IMR-90 (cell line): ENCODE data around the gene IL17REL. TPM values are rescaled to one million over a fixed set of nuclear protein-coding genes. Genes with fewer than 3 reads are reported as not detected.

ENCODE experiments used
- ATAC-seq: fragments of 200-7000 bp; cut with Tn5 transposase; 2 replicates; pipeline ENCODE4 v1.9.1; 2020; ENCODE audit warnings: low read depth, mild to moderate bottlenecking, moderate library complexity
- BruUV-seq: library from RNA; stranded (reverse); fragments of 400-500 nt; replicated peaks from 2 replicates; lab custom pipeline; 2021; lab: Mats Ljungman, UMichigan
- CTCF ChIA-PET: fragments of 300-600 bp; formaldehyde crosslinking; extraction: SDS; loops from one replicate; lab custom pipeline; 2021; ENCODE audit warnings: antibody characterized with exemption; lab: Yijun Ruan, JAX
- POLR2A ChIA-PET: fragments of 300-600 bp; sonication (Branson Sonifier 250); formaldehyde crosslinking; loops from one replicate; lab custom pipeline; 2022; ENCODE audit warnings: antibody characterized with exemption; ENCODE audit not compliant: unreplicated experiment; lab: Charles Lee
- DNase-seq: peaks from one replicate; pipeline ENCODE4 v3.0.0; 2013
- H2AFZ ChIP-seq: replicated peaks from 2 replicates; pipeline ENCODE3; 2013; ENCODE audit warnings: low read length, mild to moderate bottlenecking; ENCODE audit not compliant: poor library complexity
- H2AK5ac ChIP-seq: 2 replicates; pipeline ENCODE4 v1.6.1; 2013; ENCODE audit warnings: low read depth, low read length, inconsistent platforms
- H2AK9ac ChIP-seq: replicated peaks from 2 replicates; pipeline ENCODE3; 2013; ENCODE audit warnings: mild to moderate bottlenecking, low read depth, low read length, moderate library complexity; ENCODE audit not compliant: poor library complexity
- H2BK120ac ChIP-seq: 2 replicates; pipeline ENCODE4 v1.6.1; 2013; ENCODE audit warnings: low read depth, low read length, inconsistent platforms
- H2BK15ac ChIP-seq: 3 replicates; pipeline ENCODE4 v1.6.1; 2013; ENCODE audit warnings: low read depth, low read length, inconsistent platforms
- H2BK20ac ChIP-seq: 2 replicates; pipeline ENCODE4 v1.6.1; 2013; ENCODE audit warnings: low read depth, mild to moderate bottlenecking, inconsistent platforms, low read length, moderate library complexity
- H2BK5ac ChIP-seq: 2 replicates; pipeline ENCODE4 v1.6.1; 2013; ENCODE audit warnings: mild to moderate bottlenecking, low read depth, low read length, inconsistent platforms; ENCODE audit not compliant: poor library complexity, severe bottlenecking
- H3K14ac ChIP-seq: replicated peaks from 2 replicates; pipeline ENCODE4 v1.6.1; 2013; ENCODE audit warnings: low read depth, low read length, inconsistent platforms
- H3K18ac ChIP-seq: 2 replicates; pipeline ENCODE4 v1.6.1; 2013; ENCODE audit warnings: low read depth, low read length, control low read depth
- H3K23ac ChIP-seq: 2 replicates; pipeline ENCODE4 v1.6.1; 2013; ENCODE audit warnings: low read depth, low read length, inconsistent platforms
- H3K27ac ChIP-seq: 2 replicates; pipeline ENCODE4 v1.5.1; 2013; ENCODE audit warnings: mild to moderate bottlenecking, control low read depth, low read length; ENCODE audit not compliant: insufficient read depth
- H3K27me3 ChIP-seq: 2 replicates; pipeline ENCODE4 v1.6.1; 2013; ENCODE audit warnings: low read length; ENCODE audit not compliant: control insufficient read depth, insufficient read depth
- H3K36me3 ChIP-seq: 2 replicates; pipeline ENCODE4 v1.6.1; 2013; ENCODE audit warnings: low read length, mixed read lengths; ENCODE audit not compliant: control insufficient read depth, insufficient read depth
- H3K4ac ChIP-seq: 2 replicates; pipeline ENCODE4 v1.6.1; 2013; ENCODE audit warnings: low read depth, low read length, inconsistent platforms
- H3K4me1 ChIP-seq: 2 replicates; pipeline ENCODE4 v1.6.1; 2013; ENCODE audit warnings: low read length, mixed read lengths; ENCODE audit not compliant: control insufficient read depth, insufficient read depth
- H3K4me2 ChIP-seq: 2 replicates; pipeline ENCODE4 v1.6.1; 2013; ENCODE audit warnings: low read depth, mild to moderate bottlenecking, control low read depth, low read length, moderate library complexity
- H3K4me3 ChIP-seq: 2 replicates; pipeline ENCODE4 v1.5.1; 2013; ENCODE audit warnings: low read depth, mild to moderate bottlenecking, control low read depth, low read length, moderate library complexity; ENCODE audit not compliant: insufficient read depth
- H3K56ac ChIP-seq: 2 replicates; pipeline ENCODE4 v1.6.1; 2013; ENCODE audit warnings: low read length, inconsistent platforms; ENCODE audit not compliant: insufficient read depth; ENCODE audit errors: extremely low read depth
- H3K79me1 ChIP-seq, 2 experiments: 2 replicates each; pipeline ENCODE4 v1.6.1; 2013; ENCODE audit warnings: low read length in 2 of 2, inconsistent platforms in 1 of 2, low read depth in 1 of 2
- H3K9ac ChIP-seq: 2 replicates; pipeline ENCODE4 v1.6.1; 2013; ENCODE audit warnings: low read depth, low read length, control low read depth
- H3K9me1 ChIP-seq: 2 replicates; pipeline ENCODE4 v1.6.1; 2013; ENCODE audit warnings: low read length, inconsistent platforms; ENCODE audit not compliant: insufficient read depth
- H3K9me3 ChIP-seq: 2 replicates; pipeline ENCODE4 v1.6.1; 2013; ENCODE audit warnings: low read length; ENCODE audit not compliant: control insufficient read depth, insufficient read depth
- H4K20me1 ChIP-seq: 2 replicates; pipeline ENCODE4 v1.6.1; 2013; ENCODE audit warnings: low read length, inconsistent platforms; ENCODE audit not compliant: insufficient read depth
- H4K5ac ChIP-seq: 2 replicates; pipeline ENCODE4 v1.6.1; 2013; ENCODE audit warnings: mild to moderate bottlenecking, low read depth, low read length, control low read depth
- H4K8ac ChIP-seq, 2 experiments: 2 replicates each; pipeline ENCODE4 v1.6.1; 2013; ENCODE audit warnings: low read depth in 2 of 2, low read length in 2 of 2, control low read depth in 1 of 2, inconsistent platforms in 1 of 2
- H4K91ac ChIP-seq: 2 replicates; pipeline ENCODE4 v1.6.1; 2013; ENCODE audit warnings: low read depth, low read length, inconsistent platforms; ENCODE audit not compliant: insufficient read depth
- BHLHE40 ChIP-seq: fragments of 150-350 bp; IDR thresholded peaks from 2 replicates; pipeline ENCODE4 v1.6.1; 2016; ENCODE audit warnings: mild to moderate bottlenecking, low read depth, low read length
- CEBPB ChIP-seq: IDR thresholded peaks from 2 replicates; pipeline ENCODE4 v1.6.1; 2012; ENCODE audit warnings: low read depth, low read length, improper control_type of control experiment
- CHD1 ChIP-seq: IDR thresholded peaks from 2 replicates; pipeline ENCODE4 v1.6.1; 2012; ENCODE audit warnings: low read depth, low read length, improper control_type of control experiment
- ELK1 ChIP-seq: fragments of 150-350 bp; IDR thresholded peaks from 2 replicates; pipeline ENCODE4 v1.6.1; 2016; ENCODE audit warnings: low read depth, mild to moderate bottlenecking, low read length, moderate library complexity, borderline replicate concordance
- FOS ChIP-seq: fragments of 150-350 bp; IDR thresholded peaks from 2 replicates; pipeline ENCODE4 v1.6.1; 2016; ENCODE audit warnings: low read depth, low read length
- MAFK ChIP-seq: IDR thresholded peaks from 2 replicates; pipeline ENCODE4 v1.6.1; 2012; ENCODE audit warnings: low read depth, low read length, improper control_type of control experiment
- MAZ ChIP-seq: IDR thresholded peaks from 2 replicates; pipeline ENCODE4 v1.6.1; 2012; ENCODE audit warnings: low read depth, mild to moderate bottlenecking, low read length, improper control_type of control experiment, moderate library complexity, borderline replicate concordance
- MXI1 ChIP-seq: IDR thresholded peaks from 2 replicates; pipeline ENCODE4 v1.6.1; 2012; ENCODE audit warnings: low read depth, mild to moderate bottlenecking, low read length, moderate library complexity, borderline replicate concordance
- POLR2A ChIP-seq: IDR thresholded peaks from 2 replicates; pipeline ENCODE4 v1.6.1; 2012; ENCODE audit warnings: mild to moderate bottlenecking, low read depth, low read length
- RAD21 ChIP-seq: IDR thresholded peaks from 2 replicates; pipeline ENCODE4 v1.6.1; 2012; ENCODE audit warnings: low read length, improper control_type of control experiment
- RCOR1 ChIP-seq: IDR thresholded peaks from 2 replicates; pipeline ENCODE4 v1.6.1; 2012; ENCODE audit warnings: mild to moderate bottlenecking, low read length, improper control_type of control experiment; ENCODE audit not compliant: insufficient replicate concordance
- RFX5 ChIP-seq: IDR thresholded peaks from 2 replicates; pipeline ENCODE4 v1.8.0; 2012; ENCODE audit warnings: low read depth, mild to moderate bottlenecking, low read length, moderate library complexity
- WGBS, 2 experiments: methylation state at CpG; one replicate each; pipeline versions ENCODE4 v1.1.5 to v1.1.7; 2013; ENCODE audit warnings: missing lambda C conversion rate in 2 of 2; ENCODE audit not compliant: insufficient read length in 1 of 2; ENCODE audit errors: extremely low coverage in 2 of 2; 5-methylcytosine and 5-hydroxymethylcytosine counted together
- dilution Hi-C: fragments of 300-500 bp; cut with HindIII; formaldehyde crosslinking; loops from one replicate; pipeline ENCODE4 v1.14.3; 2018; ENCODE audit warnings: low sequenced_read_pairs; ENCODE audit not compliant: unreplicated experiment
- in situ Hi-C: fragments of 300-500 bp; cut with MboI; formaldehyde crosslinking; loops from 3 replicates; pipeline ENCODE4 v1.14.3; 2019; ENCODE audit warnings: low sequenced_read_pairs, inconsistent platforms, mixed read lengths
- intact Hi-C: fragments of 100-400 bp; cut with micrococcal nuclease; formaldehyde crosslinking; loops from 2 replicates; pipeline ENCODE4 v1.10.0; 2022
- polyA plus RNA-seq, 3 experiments: library from polyadenylated mRNA; depleted of rRNA; stranded (reverse); fragments of >200 nt; gene quantifications; 2 replicates each; pipeline ENCODE4 v1.2.3, GENCODE V29; 2012; ENCODE audit warnings: low replicate concordance in 1 of 3
- total RNA-seq: library from RNA; depleted of rRNA; stranded (reverse); fragments of >200 nt; gene quantifications from 2 replicates; pipeline ENCODE4 v1.2.3, GENCODE V29; 2012
- TF ChIP-seq, protein P1 (sequence below): fragments of 150-350 bp; IDR thresholded peaks from 2 replicates; pipeline ENCODE4 v1.6.1; 2017; ENCODE audit warnings: mild to moderate bottlenecking, antibody characterized with exemption, low read length, low read depth
- TF ChIP-seq, protein P2 (sequence below): conservative IDR thresholded peaks from 2 replicates; pipeline ENCODE4 v1.5.1; 2012; ENCODE audit warnings: mild to moderate bottlenecking, low read depth, low read length, improper control_type of control experiment

Gene IL17REL
- total and polyA plus RNA-seq, 2 of the 4 experiments (the other 2 are of a cell fraction): not detected

DNA sequence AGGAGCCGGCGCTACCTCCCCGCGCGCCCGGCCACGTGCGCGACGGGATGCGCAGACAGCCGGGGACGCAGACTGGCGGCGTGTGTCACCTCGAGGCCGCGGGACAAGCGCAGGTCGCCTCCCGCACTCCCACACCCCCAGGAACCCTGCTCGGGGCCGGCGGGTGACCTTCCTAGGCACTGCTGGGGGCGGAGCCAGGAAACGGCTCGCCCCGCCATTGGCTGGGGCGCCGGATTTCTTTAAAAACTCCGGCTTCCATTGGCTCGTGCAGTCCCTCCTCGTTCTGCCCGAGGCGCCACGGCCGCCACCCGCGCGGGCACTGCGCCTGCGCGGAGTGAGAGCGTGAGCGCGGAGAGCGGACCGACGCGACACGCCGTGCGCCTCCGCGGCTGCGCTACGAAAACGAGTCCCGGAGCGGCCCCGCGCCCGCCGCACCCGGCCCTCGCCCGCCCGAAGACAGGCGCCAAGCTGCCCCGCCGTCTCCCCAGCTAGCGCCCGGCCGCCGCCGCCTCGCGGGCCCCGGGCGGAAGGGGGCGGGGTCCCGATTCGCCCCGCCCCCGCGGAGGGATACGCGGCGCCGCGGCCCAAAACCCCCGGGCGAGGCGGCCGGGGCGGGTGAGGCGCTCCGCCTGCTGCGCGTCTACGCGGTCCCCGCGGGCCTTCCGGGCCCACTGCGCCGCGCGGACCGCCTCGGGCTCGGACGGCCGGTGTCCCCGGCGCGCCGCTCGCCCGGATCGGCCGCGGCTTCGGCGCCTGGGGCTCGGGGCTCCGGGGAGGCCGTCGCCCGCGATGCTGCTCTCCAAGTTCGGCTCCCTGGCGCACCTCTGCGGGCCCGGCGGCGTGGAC lies 52.2 kb downstream of the IL17REL start, which contains the start of gene PIM3:
Gene PIM3, plus strand, starts transcription at position 614 of the 846 bp plus-strand sequence. Its CDS starts 176 bp downstream, at position 790.
- Histone ChIP-seq H3K9me3 (no peaks in the 10 kb centered on the region), H2AFZ (peak within 1 kb of the TSS; percentile 97), H4K5ac (peak within 1 kb of the TSS; percentile 35), H2BK15ac (peak within 1 kb of the TSS; percentile 47; the same call in 2 of the 3 replicates), H3K4me1 (peaks cover 21% of the 10 kb centered on the region), H2BK120ac (peak within 1 kb of the TSS; percentile 77), H3K4me2 (peak within 1 kb of the TSS; percentile 84), H2BK5ac (peak within 1 kb of the TSS; percentile 93), H4K8ac (peak within 1 kb of the TSS; percentile 83 to 92), H4K91ac (peak within 1 kb of the TSS; percentile 85), H2BK20ac (no peak within 1 kb of the TSS), H3K23ac (peak within 1 kb of the TSS; percentile 89), H3K4ac (peak within 1 kb of the TSS; percentile 69), H3K18ac (no peak within 1 kb of the TSS), H4K20me1 (peaks cover 37% of the 10 kb centered on the region), H3K9me1 (peaks cover 3% of the 10 kb centered on the region; the same call in 1 of the 2 replicates), H3K36me3 (peaks cover 30% of the 10 kb centered on the region), H3K56ac (peak within 1 kb of the TSS; percentile 17; the same call in 1 of the 2 replicates), H3K9ac (peak within 1 kb of the TSS; percentile 68), H2AK5ac (peak within 1 kb of the TSS; percentile 95), H2AK9ac (peak within 1 kb of the TSS; percentile 99), H3K27ac (peak within 1 kb of the TSS; percentile 71), H3K14ac (peak within 1 kb of the TSS; percentile 87), H3K4me3 (peak within 1 kb of the TSS; percentile 58), H3K79me1 (peaks cover 16 to 36% of the 10 kb centered on the region in 2 experiments), H3K27me3 (no peaks in the 10 kb centered on the region)
- TF ChIP-seq RAD21 (no peak), MXI1 (peak; percentile 53; the same call in 1 of the 2 replicates), POLR2A (peak; percentile 90), ELK1 (no peak), BHLHE40 (no peak), CEBPB (no peak), MAFK (no peak), RCOR1 (no peak), CHD1 (peak; percentile 63; the same call in 1 of the 2 replicates), MAZ (peak; percentile 99), RFX5 (no peak), FOS (no peak)
- TF ChIP-seq, protein P1, sequence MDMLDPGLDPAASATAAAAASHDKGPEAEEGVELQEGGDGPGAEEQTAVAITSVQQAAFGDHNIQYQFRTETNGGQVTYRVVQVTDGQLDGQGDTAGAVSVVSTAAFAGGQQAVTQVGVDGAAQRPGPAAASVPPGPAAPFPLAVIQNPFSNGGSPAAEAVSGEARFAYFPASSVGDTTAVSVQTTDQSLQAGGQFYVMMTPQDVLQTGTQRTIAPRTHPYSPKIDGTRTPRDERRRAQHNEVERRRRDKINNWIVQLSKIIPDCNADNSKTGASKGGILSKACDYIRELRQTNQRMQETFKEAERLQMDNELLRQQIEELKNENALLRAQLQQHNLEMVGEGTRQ: no peak
- TF ChIP-seq, protein P2, sequence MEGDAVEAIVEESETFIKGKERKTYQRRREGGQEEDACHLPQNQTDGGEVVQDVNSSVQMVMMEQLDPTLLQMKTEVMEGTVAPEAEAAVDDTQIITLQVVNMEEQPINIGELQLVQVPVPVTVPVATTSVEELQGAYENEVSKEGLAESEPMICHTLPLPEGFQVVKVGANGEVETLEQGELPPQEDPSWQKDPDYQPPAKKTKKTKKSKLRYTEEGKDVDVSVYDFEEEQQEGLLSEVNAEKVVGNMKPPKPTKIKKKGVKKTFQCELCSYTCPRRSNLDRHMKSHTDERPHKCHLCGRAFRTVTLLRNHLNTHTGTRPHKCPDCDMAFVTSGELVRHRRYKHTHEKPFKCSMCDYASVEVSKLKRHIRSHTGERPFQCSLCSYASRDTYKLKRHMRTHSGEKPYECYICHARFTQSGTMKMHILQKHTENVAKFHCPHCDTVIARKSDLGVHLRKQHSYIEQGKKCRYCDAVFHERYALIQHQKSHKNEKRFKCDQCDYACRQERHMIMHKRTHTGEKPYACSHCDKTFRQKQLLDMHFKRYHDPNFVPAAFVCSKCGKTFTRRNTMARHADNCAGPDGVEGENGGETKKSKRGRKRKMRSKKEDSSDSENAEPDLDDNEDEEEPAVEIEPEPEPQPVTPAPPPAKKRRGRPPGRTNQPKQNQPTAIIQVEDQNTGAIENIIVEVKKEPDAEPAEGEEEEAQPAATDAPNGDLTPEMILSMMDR: no peak
- intact Hi-C loops: no loop called here
- in situ Hi-C loops: no loop called here
- POLR2A ChIA-PET: no interaction called here
- dilution Hi-C loops: no loop called here
- WGBS, 2 experiments: 0% methylated on average over 62 of the region's 137 CpGs; no CpG with 5 or more reads in 1 of the 2 experiments
- ATAC-seq: peak; percentile 87
- CTCF ChIA-PET: no interaction called here
- BruUV-seq: no TSS peak
- DNase-seq: peak; percentile 95
